ENCODE results near the gene KCNJ9.

Gene KCNJ9

DNA sequence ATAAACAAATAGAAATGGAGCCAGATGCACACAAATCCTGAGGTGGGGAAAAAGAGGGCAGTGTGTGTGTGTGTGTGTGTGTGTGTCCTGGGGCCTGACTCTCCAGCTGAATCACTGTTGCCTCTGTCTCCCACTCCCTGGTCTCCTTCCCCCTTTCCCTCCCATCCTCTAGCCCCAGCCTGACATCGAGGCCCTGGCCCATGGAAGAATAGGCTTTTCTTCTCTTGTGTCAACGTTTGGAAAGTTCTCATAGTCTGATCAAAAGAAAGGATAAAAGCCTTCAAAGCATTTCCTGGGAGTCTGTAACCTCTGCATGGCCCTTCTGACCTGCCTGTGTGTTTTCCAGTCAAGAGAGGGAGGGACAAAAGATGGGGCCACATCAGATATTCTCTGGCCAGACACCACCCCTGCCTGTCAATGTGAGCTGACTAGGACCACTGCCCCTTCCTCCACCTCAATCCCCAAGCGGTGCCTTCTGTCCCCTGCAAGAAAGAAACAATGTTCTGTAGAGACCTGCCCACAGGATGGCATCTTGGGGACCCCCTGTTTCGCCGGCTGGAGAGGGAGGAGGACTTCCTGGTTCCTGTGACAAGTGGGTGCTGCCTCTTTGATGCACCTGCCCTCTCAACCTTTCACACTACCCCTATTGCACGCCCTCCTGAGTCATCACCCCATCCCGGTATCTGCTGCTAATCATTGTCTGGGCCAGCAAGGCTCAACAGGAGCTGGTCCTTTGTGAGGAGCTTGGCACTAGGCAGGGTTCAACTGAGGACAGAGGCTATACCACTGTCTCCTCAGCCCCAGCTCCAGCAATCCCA, 27.6 kb upstream of the KCNJ9 start:
- Mint-ChIP-seq H3K27me3 (peaks cover 95% of the 10 kb centered on the region), H3K4me3 (no peak overlapping the region), H3K36me3 (ENCODE audit: insufficient read depth) (peaks cover 2% of the 10 kb centered on the region), H3K4me1 (no peaks in the 10 kb centered on the region), H3K27ac (ENCODE audit: low read depth) (no peak overlapping the region), H3K9me3 (no peaks in the 10 kb centered on the region)
- DNase-seq (ENCODE audit: low spot score in 2 of 2): no peak
- no peak for ATAC-seq (replicated peaks; ENCODE audit: extremely low read depth, poor library complexity, severe bottlenecking)

DNA sequence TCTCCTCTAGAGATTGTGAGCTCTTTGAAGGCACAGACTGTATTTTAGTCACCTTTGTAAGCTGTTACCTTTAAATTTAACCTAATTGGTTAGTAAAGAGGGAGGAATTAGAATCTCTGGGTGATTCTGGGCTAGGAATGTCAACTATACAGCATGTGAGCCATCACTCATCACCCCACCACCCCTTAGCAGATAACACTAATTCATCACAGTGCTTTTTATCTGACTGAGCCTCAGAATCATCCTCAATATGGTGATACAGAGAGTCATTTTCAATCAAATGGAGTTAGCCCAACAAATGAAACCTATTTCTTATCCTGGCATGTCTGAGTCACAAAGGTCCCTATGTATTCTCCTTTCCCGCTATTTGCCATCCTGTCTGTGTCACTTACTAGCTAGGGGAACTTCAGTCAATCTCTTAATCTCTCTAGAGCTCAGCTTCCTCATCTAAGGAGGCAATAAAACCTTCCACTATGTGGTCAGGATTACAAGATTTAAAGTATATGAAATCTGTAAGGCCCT, 24.6 kb upstream of the KCNJ9 start:
- DNase-seq (ENCODE audit: low spot score in 2 of 2): no peak
- no peaks in the 10 kb centered on the region for H3K4me1 Mint-ChIP-seq
- no peaks in the 10 kb centered on the region for H3K9me3 Mint-ChIP-seq
- peaks cover 2% of the 10 kb centered on the region for H3K36me3 Mint-ChIP-seq (ENCODE audit: insufficient read depth)
- no peak for ATAC-seq (replicated peaks; ENCODE audit: extremely low read depth, poor library complexity, severe bottlenecking)
- peaks cover 86% of the 10 kb centered on the region for H3K27me3 Mint-ChIP-seq
- H3K4me3 Mint-ChIP-seq: no peak overlapping the region
- no peak overlapping the region for H3K27ac Mint-ChIP-seq (ENCODE audit: low read depth)

DNA sequence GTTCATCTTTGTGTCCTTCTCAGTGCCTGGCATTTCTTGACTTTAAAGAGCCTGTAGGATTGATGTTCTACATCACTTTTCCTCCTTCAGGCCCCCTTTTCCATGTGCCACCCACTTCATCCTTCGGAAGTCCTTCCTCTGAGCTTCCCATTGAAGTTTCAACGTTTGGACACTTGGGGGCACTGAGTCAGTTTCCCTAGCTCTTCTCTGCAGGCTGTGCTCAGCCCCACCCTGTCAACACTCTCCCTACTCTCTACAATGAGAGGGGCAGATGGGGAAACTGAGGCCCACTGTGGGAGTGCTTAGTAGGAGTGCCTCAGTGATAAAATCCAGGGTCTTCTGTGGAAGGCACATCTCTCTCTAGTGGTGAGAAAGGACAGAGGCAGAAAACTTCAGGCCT, 23.3 kb upstream of the KCNJ9 start:
- peaks cover 77% of the 10 kb centered on the region for H3K27me3 Mint-ChIP-seq
- no peak for ATAC-seq (replicated peaks; ENCODE audit: extremely low read depth, poor library complexity, severe bottlenecking)

DNA sequence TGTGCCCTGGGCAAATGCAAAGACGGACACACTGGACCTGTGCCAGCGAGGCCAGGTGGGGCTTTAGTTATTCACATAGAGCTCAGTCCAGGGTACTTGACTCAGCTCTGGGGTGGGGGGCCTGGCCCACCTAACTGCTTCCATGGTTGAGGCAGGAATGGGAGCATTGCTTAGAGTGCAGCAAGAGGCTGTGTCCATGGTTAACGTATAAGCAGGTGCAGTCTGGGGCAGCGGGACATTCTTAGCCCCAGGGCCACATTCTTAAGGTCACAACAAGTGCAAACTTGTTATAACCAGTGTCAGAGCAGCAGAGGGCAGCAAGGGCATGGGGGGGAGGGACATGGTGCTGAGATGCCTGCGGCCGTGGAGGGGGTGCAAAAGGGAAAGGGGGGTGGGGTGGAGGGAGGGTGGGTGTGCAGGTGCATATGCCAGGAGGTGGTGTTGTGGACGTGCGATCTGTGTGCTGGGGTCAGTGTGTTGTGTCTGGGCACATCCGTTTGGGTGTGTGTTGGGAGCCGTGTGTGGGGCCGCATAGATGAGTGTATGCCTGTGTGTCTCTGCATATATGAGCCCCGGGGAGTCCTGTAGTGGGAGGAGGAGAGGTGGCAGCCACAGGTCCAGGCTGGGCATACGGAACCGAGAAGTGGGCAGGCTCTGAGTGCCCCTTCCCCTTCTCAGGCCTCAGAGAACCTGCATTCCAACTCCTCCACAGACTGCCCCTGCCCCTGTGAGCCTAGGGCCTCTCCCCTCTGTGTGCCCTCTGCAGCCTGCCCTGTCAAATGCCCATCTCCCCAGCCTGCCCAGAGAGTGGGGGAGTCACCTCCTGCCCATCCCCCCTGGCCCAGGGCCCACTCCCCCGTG, 19.7 kb upstream of the KCNJ9 start:
- Mint-ChIP-seq H3K4me3 (no peak overlapping the region), H3K36me3 (ENCODE audit: insufficient read depth) (no peaks in the 10 kb centered on the region), H3K9me3 (no peaks in the 10 kb centered on the region), H3K27me3 (peaks cover 55% of the 10 kb centered on the region), H3K27ac (ENCODE audit: low read depth) (no peak overlapping the region), H3K4me1 (no peaks in the 10 kb centered on the region)
- ATAC-seq (replicated peaks; ENCODE audit: extremely low read depth, poor library complexity, severe bottlenecking): no peak
- DNase-seq (ENCODE audit: low spot score in 2 of 2): no peak

More for the DNA sequence above, 23.3 kb upstream of the KCNJ9 start:
- Mint-ChIP-seq H3K9me3 (no peaks in the 10 kb centered on the region), H3K4me1 (no peaks in the 10 kb centered on the region), H3K36me3 (ENCODE audit: insufficient read depth) (no peaks in the 10 kb centered on the region), H3K27ac (ENCODE audit: low read depth) (no peak overlapping the region), H3K4me3 (no peak overlapping the region)
- no peak for DNase-seq (ENCODE audit: low spot score in 2 of 2)

GRCh38 chr1:160062230-160062532, 19.2 kb upstream of the KCNJ9 start:
- peaks cover 49% of the 10 kb centered on the region for H3K27me3 Mint-ChIP-seq
- H3K9me3 Mint-ChIP-seq: no peaks in the 10 kb centered on the region
- H3K27ac Mint-ChIP-seq (ENCODE audit: low read depth): no peak overlapping the region
- DNase-seq (ENCODE audit: low spot score in 2 of 2): no peak
- ATAC-seq (replicated peaks; ENCODE audit: extremely low read depth, poor library complexity, severe bottlenecking): no peak
- H3K4me1 Mint-ChIP-seq: no peaks in the 10 kb centered on the region
- H3K4me3 Mint-ChIP-seq: no peak overlapping the region
- no peaks in the 10 kb centered on the region for H3K36me3 Mint-ChIP-seq (ENCODE audit: insufficient read depth)

GRCh38 chr1:160063176-160063575, 18.2 kb upstream of the KCNJ9 start:
- no peak overlapping the region for H3K27ac Mint-ChIP-seq (ENCODE audit: low read depth)
- H3K36me3 Mint-ChIP-seq (ENCODE audit: insufficient read depth): peaks cover 1% of the 10 kb centered on the region
- H3K9me3 Mint-ChIP-seq: no peaks in the 10 kb centered on the region

DNA sequence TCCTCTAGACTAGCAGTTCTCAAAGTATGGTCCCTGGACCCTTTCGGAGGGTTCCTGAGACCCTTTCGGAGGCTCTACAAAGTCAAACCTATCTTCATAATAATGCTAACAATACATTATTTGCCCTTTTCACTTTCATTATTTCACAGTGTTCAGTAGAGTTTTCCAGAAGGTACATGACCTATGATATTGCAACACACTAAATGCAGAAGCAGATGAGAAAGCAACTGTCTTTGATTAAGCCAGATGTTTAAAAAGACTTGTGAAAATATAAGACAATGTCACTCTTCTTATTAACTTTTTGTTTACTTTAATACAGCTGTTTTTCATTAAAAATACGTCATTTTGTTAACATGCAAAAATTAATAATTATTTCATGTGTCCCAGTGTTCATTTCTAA, 17.2 kb upstream of the KCNJ9 start:
- H3K27me3 Mint-ChIP-seq: peaks cover 37% of the 10 kb centered on the region
- no peaks in the 10 kb centered on the region for H3K9me3 Mint-ChIP-seq

More at GRCh38 chr1:160063176-160063575, 18.2 kb upstream of the KCNJ9 start:
- ATAC-seq (replicated peaks; ENCODE audit: extremely low read depth, poor library complexity, severe bottlenecking) (no peak), DNase-seq (ENCODE audit: low spot score in 2 of 2) (no peak)
- Mint-ChIP-seq H3K27me3 (peaks cover 39% of the 10 kb centered on the region), H3K4me1 (no peaks in the 10 kb centered on the region), H3K4me3 (no peak overlapping the region)

GRCh38 chr1:160064746-160065145, 16.6 kb upstream of the KCNJ9 start:
- Mint-ChIP-seq H3K27me3 (peaks cover 37% of the 10 kb centered on the region), H3K4me1 (peaks cover 4% of the 10 kb centered on the region), H3K4me3 (no peak overlapping the region), H3K9me3 (no peaks in the 10 kb centered on the region), H3K27ac (ENCODE audit: low read depth) (no peak overlapping the region), H3K36me3 (ENCODE audit: insufficient read depth) (peaks cover 4% of the 10 kb centered on the region)
- ATAC-seq (replicated peaks; ENCODE audit: extremely low read depth, poor library complexity, severe bottlenecking) (no peak), DNase-seq (ENCODE audit: low spot score in 2 of 2) (no peak)

More for the DNA sequence above, 17.2 kb upstream of the KCNJ9 start:
- ATAC-seq (replicated peaks; ENCODE audit: extremely low read depth, poor library complexity, severe bottlenecking) (no peak), DNase-seq (ENCODE audit: low spot score in 2 of 2) (no peak)
- Mint-ChIP-seq H3K27ac (ENCODE audit: low read depth) (no peak overlapping the region), H3K4me3 (no peak overlapping the region), H3K4me1 (no peaks in the 10 kb centered on the region), H3K36me3 (ENCODE audit: insufficient read depth) (peaks cover 1% of the 10 kb centered on the region)

DNA sequence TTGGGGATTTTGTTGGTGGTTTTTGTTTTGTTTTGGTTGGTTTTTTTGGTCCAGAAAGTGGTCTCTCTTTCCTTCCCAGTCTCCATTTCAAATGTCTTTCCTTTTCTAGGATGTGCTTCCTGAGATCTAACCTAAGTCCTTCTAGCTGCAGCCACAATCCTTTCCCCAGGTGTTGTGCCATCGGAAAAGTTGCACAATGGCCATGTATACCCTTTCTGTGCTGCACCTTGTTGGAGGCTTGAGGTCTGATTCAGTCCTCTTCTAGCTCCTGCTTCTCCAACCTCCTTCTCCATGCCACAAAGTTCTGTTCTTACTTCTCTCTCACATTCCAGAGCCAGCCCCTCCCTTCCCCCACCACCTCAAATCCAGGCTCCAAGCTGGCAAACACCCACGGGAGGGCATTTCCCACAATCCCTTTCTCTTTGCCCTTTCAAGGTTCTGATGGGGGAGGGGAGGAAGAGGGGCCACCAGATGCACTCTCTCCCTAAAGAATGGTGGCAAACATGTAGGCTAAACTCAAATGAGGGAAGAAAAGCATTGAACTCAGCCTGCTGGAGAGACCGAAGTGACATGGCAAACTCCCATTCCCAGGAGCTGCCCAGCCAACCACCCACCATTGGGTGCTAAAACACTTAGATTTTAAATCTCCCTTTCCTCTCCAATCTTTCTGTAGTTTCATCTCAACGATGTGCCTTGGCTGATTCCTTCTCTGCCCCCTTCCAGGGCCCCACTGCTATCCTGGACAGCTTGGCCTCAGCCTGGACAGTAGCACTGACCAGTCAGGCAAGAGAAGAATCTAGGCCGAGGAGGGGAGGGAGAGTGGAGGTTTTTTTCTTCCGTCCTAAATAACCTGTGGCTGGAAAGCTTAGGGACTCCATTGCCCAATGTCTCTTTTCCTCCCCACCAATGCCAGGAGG, 14.3 kb upstream of the KCNJ9 start:
- H3K27me3 Mint-ChIP-seq: peaks cover 51% of the 10 kb centered on the region
- H3K4me1 Mint-ChIP-seq: peaks cover 14% of the 10 kb centered on the region
- H3K27ac Mint-ChIP-seq (ENCODE audit: low read depth): no peak overlapping the region
- ATAC-seq (replicated peaks; ENCODE audit: extremely low read depth, poor library complexity, severe bottlenecking): no peak
- H3K4me3 Mint-ChIP-seq: no peak overlapping the region
- DNase-seq (ENCODE audit: low spot score in 2 of 2): no peak
- peaks cover 4% of the 10 kb centered on the region for H3K36me3 Mint-ChIP-seq (ENCODE audit: insufficient read depth)
- no peaks in the 10 kb centered on the region for H3K9me3 Mint-ChIP-seq

- Mint-ChIP-seq H3K9me3 (no peaks in the 10 kb centered on the region), H3K4me3 (no peak overlapping the region), H3K27ac (ENCODE audit: low read depth) (no peak overlapping the region), H3K4me1 (peaks cover 14% of the 10 kb centered on the region), H3K36me3 (ENCODE audit: insufficient read depth) (peaks cover 4% of the 10 kb centered on the region), H3K27me3 (peaks cover 55% of the 10 kb centered on the region)
- no peak for ATAC-seq (replicated peaks; ENCODE audit: extremely low read depth, poor library complexity, severe bottlenecking)
- DNase-seq (ENCODE audit: low spot score in 2 of 2): no peak
Observed at GRCh38 chr1:160068225-160068624, 13.1 kb upstream of the KCNJ9 start.

- Mint-ChIP-seq H3K4me1 (peaks cover 14% of the 10 kb centered on the region), H3K27me3 (peaks cover 59% of the 10 kb centered on the region), H3K9me3 (no peaks in the 10 kb centered on the region), H3K4me3 (peak within 1 kb of the TSS; percentile 78), H3K36me3 (ENCODE audit: insufficient read depth) (peaks cover 4% of the 10 kb centered on the region), H3K27ac (ENCODE audit: low read depth) (no peak within 1 kb of the TSS)
- DNase-seq (ENCODE audit: low spot score in 2 of 2) (no peak), ATAC-seq (replicated peaks; ENCODE audit: extremely low read depth, poor library complexity, severe bottlenecking) (peak; percentile 29)
Observed at GRCh38 chr1:160069460-160070231, 11.7 kb upstream of the KCNJ9 start, which contains the start of gene KCNJ10. KCNJ10 (minus strand) TSS chr1:160070160; CDS start chr1:160042532, 27,628 bp downstream.
